HT1080 (cell line): Measurements from ENCODE around the gene FSTL4. TPM values are rescaled to one million over a fixed set of nuclear protein-coding genes. Genes with fewer than 3 reads are reported as not detected.

Source experiments
- DNase-seq: peaks from one replicate; pipeline ENCODE4 v3.0.0-alpha.2; 2015; ENCODE audit warnings: low read depth
- total RNA-seq: library from RNA; depleted of rRNA; stranded (reverse); fragments of >200 nt; shearing (Covaris generic); gene quantifications from 2 replicates; pipeline ENCODE4 v1.2.3, GENCODE V29; 2014

Gene FSTL4
- total RNA-seq, 1 experiment from 2014 or later, result 0.47 TPM

DNA sequence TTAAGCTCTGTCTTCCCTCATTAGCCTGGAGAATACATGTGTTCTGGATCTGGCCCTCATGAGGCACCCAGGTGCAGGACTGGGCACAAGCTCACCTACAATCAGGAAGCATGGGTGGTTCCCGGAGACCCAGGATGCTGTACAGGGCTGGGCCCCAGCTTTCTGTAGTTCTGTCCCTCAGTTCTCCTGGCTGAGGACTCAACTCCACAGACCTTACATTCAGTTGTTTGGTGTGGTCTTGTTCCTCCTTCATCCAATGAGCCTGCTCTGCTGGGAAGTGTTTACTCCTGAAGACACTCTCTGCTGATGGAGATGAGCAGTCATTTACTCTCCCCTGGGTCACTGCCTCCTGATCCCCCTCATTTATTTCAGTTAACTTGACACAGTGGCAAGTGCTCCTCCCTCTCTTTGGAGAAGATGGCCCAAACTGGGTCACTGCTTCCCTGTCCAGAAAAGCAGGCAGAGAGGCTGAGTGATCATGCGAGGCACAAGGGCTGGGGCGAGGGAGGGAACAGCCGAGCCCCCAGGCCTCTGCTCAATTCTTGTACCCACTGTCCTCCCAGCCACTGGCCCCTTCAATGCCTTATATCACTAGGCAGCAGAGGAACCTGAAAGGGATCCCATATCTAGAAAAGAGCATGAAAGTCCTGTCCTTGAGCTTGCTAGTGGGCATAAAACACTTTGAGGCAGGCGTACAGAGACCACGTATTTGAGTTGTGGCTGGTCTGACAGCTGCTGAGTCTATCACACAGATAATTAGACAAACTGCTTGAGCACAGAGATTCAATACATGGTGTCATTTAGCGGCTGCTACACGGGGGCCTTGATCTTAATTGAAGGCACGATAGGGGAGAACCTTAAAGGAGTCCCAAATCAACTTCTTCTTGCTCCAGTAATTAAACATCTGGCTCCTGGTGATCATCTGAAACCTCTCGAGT lies 221.7 kb downstream of the FSTL4 start:
- no peak for DNase-seq

DNA sequence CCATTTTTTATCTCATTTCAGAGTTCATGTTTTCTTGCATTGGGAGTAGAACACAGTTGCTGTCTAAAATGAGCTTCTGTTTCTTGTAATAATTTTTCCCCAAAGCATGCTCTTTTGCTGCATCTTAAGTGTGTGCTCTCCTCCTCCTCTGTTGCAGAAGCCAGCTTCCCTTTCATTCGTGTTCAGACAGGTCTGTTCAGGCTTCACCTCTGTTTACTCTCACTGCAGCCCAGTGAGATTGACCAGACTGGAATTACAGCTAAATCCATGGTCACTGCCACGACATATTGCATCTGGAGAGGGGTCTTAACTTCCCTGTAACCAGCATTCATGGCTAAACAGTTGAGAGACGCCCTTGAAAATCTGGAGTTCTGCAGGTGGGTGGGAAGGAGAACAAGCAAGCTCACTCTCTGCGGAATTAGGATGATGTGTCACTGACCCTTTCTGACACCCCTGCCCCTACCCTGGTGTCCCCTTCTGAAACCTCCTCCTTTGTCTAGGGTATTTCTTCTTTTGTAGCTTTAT lies 223.2 kb downstream of the FSTL4 start:
- DNase-seq, result no peak

DNA sequence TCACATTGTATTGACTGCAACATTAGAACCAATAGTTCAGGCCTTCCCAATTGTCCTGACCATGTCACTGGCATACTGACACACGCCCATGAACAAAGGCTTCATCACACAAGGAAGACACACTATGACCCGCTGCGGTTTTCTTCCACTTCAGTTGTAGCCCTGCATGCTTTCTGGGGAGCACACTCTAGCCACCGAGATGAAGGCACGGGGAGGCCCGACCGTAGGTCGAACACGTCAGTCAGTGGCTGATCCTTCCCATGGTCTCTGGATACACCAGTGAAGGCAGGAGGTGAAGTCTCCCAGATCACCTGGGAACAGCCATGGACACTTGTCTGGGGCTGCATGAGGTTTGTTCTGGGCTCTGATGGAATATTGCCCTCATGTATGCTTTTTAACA lies 224.7 kb downstream of the FSTL4 start:
- DNase-seq, result no peak

DNA sequence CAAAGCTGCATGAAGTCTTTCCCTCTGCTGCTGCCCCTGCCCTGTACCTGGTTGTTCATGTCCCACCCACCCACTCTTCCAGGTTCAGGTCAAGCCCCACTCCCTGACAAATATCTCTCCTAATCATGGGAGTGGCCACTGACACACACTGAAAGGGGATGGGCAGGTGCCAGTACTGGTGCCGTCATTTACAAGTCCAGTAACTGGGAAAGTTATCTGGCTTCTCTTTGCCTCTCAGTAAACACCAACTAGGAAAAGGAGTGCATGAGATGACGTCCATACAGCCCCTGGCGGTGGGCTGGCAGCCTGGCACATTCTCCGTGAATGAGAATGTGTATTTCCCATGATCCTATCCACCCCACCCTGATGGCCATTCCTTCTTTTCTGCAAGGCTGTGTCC lies 225.2 kb downstream of the FSTL4 start:
- DNase-seq, result peak; percentile 10

DNA sequence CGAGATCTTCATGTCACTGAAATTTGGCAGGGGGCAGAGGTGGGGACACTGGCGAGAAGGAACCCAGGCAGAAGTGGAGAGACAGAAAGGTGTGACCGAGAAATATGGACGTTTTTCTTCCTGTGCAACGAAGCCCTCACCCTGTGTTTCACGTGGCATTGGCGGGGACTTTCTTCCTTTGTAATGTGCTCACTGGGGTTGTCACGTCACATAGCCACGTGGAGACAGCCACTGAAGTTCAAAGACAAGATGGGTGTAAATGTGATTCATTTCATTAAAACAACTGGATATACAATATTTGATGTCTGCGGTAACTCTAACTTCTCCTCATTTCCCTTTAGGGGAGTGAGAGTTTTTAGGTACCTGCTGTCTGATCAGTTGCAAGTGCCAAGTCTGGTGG lies 225.7 kb downstream of the FSTL4 start:
- DNase-seq, result no peak

DNA sequence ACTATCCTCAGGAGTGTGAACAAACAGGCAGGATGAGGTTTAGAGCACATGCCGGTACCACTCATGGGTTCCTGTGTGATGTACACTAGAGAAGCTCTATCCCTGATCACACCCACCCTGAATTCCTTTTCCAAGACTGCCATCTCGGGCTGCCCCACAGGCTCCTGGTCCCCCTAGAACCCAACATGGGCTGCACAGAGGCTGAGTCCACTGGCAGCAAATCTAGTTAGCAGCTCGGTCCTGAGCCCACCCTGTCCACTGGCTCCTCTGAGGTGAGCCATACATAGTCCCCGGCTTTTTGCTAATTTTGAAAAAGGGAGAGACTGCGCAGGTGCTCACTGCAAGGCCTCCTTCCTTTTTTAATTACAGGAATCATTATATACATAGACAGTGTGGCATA lies 227.0 kb downstream of the FSTL4 start:
- no peak for DNase-seq

DNA sequence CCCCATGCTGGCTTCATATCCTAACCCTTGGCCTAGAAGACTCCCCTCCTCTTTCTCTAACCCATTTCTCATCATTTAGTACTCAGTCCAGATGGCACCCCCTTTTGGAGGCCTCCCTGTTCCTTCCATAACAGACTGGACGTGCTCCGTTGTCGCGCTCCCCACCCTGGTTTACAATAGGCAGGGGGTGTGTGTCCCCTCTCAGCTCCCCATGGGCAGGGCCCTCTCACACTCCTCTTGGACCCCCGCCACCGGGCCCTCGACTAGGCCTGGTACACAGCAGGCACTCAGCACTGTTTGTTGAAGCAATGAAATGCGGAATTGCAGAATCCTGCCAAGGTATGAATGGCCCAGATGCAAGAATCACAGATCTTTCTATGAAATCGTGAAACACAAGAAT lies 227.4 kb downstream of the FSTL4 start:
- DNase-seq, result no peak

DNA sequence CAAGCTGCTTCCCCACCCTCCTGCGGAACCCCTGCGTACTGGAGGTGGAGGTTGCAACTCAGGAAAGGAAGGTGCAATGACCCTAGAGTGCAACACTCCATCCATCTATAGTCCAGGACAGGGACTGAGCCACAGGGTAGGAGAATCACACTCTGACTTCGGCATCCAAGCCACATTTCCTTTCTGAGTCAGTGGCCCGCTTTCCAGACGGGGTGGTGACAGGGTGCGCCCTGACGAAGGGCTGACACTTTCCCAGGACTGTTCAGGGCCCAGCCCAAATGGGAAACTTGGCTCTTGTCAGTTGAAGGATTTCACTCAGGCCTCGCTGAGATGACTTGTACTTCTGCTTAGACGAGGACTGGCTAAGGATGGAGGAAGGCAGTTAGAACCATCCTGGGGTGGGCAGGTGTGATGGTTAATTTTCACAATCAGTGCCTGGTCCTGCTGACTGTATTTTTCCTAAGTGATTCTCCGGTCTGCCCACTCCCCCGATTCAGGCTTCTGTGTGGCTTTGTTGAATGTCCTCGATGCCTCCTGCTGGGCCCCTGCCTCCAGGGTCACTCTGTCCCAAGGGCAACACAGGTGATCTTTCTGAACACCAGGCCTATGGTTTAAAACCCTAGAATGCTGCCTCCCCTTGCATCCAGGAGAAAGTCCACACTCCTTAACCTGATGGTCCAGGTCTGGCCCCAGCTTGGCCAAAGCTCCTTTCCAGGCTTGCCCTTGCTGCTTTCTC lies 228.1 kb downstream of the FSTL4 start:
- DNase-seq, result no peak

DNA sequence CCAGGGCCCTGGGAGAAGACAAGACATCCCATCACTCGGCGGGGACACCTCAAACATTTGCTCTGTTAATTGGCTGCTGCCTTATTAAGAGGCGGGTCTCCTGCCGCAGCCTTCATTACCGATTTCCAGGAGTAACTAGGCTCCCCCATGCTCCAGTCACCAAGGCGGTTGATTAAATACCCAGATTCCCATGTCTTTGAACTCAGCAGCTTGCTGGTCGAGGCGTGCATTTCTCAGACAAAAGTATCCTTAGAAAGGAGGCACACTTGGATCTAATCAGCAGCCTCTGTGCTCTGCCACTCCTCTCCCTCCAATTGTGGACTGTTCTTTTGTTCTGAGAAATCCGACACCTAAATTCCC lies 228.8 kb downstream of the FSTL4 start:
- no peak for DNase-seq

DNA sequence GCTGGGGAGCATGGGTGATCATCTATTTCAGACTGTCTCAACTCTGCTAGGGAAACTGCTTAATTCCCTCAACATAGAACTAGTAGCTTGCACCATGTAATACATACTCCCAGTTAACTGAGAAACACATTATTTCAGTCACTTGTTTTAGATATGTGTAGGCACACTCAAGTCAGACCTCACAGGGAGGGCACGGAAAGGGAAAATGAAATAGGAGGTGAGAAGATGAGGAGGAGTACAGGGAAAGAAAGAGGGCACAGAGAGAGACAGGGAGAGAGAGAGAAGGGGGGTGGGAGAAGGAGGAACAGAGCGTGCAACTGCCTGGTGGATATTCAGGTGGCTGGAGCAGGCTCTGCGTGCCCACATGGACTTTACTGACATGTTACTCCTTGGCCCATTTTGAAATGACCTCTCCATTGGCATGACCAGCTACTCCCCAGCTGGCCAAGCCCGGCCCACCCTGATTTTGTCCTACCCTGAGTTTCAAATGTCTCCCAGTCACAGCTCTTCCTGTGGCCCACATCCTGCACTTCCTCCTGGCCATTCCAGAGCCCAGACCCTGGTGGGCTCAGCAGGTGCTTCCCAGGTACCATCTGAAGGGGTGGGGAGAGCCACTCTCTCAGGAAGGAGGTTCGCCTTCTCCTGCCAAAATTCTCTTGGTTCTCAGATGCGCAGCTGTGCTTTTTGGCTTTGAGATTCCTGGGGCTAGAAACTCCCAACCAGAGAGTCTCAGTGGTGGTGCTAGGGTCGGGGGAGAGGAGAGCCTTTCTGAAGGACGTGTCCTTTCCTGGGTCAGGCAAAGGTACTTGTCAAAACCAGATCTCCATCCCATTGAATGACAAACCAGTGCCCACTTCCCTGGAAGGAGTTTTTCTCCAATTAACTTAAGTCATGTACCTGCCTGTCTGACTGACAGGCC lies 229.4 kb downstream of the FSTL4 start:
- DNase-seq, result no peak

DNA sequence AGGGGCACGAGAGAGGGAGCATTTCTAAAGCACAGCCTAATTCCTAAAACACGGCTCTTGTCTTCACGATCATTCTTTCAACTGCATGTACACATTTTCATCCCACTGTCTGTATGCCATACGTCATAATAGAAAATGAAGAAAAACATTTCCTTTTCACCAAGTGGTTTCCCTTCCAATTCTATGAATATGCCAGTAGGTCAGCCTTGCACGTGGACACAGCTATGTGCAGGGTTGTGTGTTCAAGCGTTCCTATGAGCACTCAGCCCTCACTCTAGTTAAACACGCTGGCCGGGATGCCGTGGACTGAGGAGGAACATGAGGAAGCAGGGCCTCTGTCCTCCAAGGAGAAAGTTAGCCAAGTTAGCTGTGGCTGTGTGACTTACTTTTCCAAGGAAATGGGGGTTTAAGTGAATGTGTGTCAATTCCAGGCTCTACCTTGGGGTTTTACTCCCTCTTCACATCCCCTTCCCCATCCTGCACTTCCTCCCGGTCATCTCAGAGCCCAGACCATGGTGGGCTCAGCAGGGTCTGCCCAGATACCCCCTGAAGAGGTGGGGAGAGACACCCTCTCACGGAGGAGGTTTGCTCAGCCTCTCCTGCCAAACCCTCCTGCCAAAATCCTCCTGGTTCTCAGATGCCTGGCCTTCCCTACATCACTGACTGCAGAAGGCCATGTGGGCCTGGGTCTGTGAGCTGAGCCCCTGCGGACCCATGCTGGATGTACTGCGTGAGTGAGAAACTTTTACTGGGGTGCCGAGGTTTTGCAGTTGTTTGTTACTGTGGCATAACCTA lies 230.6 kb downstream of the FSTL4 start:
- DNase-seq, result no peak

DNA sequence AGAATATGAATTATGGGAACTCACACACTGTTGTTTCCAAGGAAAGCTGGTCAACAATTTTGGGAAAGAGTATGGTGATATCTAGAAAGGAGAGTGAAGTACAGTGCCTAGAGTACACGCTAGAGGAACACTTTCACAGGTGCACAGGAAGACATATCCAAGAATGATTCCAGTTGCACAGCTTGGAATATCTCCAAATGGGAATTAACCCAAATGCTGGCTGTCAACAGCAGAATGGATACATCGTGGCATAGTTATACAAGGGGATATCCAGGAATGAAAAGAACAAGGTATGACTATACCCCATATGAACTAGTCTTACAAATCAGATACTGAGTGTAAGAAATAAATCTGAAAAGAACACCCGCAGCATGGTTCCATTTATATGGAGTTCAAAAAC lies 231.3 kb downstream of the FSTL4 start:
- no peak for DNase-seq

DNA sequence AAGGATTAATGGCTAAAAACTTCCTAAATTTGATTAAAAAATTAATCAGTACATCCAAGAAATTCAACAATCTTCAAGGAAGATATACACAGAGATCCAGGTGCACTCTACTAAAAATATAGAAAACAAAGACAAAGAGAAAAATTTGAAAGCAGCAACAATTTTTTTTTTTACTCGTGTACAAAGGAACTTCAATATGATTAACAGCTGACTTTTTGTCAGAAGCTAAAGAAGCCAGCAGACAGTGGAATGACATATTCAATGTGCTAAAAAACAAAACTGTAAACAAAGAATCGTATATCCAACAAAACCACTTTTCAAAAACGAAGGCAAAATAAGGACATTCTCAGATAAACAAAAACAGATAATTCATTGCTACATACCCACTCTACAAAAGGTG lies 234.6 kb downstream of the FSTL4 start:
- no peak for DNase-seq

DNA sequence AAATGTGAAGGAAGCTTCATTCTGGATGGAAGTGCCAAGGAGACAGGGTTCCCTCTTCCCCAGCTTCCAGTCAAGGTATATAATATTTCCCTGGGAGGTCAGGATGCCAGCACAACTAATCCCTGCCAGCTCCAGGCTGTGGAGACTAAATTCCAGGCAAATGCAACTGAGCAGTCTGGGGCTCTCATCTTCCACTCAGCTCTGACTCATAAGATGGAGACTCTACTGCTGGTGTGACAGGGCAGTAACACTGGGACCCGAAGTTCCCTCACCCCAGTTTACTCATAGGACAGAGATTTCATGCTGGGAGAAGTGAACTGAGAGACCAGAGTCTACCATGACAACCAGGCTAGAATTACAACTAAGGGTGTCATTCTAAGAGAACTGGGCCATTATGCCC lies 235.4 kb downstream of the FSTL4 start:
- no peak for DNase-seq

DNA sequence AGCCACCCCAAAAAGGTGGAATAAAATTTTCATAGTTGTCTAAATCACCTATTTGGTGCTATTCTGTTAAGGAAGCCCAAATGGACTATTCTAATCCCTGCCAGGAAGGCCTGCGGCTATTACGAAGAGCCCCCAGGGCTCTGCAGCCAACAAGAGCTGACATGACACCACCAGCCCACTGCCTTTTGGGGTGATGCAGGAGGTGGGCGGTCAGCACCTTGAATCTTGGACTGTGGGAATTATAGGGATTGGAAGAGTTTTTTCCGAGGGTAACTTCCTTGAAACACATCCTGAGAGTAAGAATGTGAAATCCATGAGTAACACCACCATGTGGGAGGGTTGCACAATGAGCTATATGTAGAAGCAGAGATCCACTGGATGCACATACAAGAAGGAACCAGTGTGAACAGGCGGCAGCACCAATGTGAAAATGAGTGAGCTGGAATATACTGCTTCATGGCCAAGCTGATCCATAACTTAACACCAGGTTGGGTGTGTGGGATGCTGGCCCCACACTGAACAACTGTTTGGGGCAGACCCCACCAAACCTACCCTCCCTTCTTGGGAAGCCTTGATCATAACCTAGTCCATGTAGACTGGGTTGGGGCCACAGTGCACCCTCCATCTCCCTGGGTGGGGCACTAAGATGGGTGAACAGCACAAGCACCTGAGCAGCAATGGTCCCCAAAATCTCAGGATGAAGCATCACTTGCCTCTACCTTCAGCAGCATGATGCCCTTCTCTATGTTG lies 239.0 kb downstream of the FSTL4 start:
- DNase-seq, result peak; percentile 17

DNA sequence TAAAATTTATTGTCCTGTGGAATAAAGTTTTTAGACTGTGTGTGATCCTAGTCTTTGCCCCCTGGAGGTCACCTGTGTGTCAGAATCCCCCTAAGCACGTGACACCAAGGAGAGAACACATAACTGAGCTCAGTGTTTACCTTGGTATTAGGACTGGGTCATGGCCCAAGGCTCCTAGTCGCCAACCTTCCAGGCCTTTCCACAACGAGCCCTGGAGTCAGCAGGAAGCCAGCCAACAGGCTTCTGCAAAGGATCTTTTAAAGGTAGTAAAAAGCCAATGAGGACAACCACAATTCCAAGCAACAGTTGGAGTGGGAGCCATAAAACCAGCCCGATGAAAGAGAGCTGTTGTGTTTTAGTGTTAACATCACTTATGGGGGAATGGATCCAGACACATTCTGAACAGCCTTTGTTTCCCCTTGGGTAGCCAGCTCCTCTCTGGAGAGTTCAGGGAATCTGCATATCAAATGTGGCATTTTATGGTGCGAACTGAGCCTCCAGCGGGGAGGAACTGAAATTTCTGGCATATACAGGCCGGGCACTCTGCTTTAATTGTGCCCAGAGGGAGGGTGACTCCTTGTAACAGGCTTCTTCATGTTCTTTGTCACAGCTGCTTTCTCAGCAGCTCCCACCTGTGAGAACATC lies 239.9 kb downstream of the FSTL4 start:
- no peak for DNase-seq

DNA sequence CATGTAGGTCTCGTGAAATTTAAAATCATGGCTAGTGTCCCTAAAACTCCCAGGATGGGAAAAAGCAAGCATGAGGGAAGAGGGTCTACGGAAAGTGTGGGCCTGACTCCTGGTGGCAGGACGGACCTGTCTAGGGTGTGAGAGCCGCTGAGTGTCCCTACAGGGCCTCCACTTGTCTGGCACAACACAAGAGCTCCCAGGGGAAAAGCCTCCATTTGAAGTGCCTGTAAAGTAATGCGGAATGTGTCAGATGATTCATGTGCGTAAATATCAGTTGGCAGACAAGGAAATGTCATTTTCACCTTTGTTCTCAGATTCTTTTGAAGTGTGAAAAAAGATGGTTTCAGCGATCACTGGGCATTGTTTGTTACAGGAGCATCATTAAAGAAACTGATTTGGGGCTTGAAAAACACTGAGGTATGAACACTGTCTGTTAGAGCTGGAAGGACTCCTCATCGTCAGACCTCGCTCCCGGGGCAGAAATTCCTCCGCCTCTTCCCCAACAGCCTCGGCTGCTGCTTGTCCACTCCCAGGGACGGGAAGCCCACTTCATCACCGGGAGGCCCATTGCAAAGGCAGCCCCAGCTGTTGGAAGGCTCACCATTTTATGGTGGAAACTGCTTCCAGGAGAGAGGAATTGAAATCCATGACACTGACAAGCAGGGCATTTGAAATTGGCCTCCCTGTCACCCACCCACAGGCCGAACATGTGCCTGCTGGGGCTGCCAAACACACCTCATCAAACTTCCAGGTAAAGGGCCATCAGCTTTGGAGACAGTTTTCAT lies 240.8 kb downstream of the FSTL4 start:
- DNase-seq, result no peak

DNA sequence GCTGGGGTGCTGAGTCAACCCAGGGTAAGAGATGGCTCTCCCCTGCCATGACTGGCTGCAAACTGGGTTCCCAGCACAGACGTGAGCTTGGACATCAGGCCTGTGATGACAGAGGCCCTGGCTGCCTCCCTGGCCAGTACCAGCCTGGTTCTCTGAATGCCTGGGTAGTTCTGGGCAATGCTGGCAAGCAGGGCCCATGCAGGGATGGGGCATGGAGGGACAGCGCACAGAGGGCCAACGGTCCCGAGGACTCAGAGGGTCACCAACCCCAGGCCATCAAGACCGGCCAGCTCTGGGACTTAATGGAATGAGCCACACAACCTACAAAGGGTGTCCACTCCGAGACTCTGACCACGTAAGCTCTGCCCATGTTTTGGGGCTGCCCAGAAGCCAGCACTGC lies 241.4 kb downstream of the FSTL4 start:
- DNase-seq, result no peak
